HG03159 (cell line): ENCODE data around the gene NOL12.
"Not testable (repeated sequence)": the region's sequence is repeated elsewhere in the genome, so short reads cannot be mapped to it uniquely, and the experiment has no call there.

Experiments used
- ATAC-seq: cut with Tn5 transposase; IDR thresholded peaks from one replicate; pipeline ENCODE4 v1.9.1; 2021; ENCODE audit warnings: mild to moderate bottlenecking, moderate library complexity; ENCODE audit not compliant: unreplicated experiment

The NOL12 gene

GRCh38 chr22:37710675-37711074 lies 24.5 kb downstream of the NOL12 start:
- ATAC-seq = no peak

- no peak for ATAC-seq
These were observed 25.3 kb downstream of the NOL12 start for GRCh38 chr22:37711490-37711889.

GRCh38 chr22:37713761-37714160 lies 27.6 kb downstream of the NOL12 start:
- no peak for ATAC-seq

- ATAC-seq = no peak
These were observed 28.5 kb downstream of the NOL12 start for GRCh38 chr22:37714634-37715033.

- no peak for ATAC-seq
These were observed 29.6 kb downstream of the NOL12 start for GRCh38 chr22:37715760-37716159.

GRCh38 chr22:37716708-37717107 lies 30.6 kb downstream of the NOL12 start:
- ATAC-seq = no peak

GRCh38 chr22:37717235-37717634 lies 31.1 kb downstream of the NOL12 start:
- ATAC-seq = not testable (repeated sequence)

GRCh38 chr22:37717746-37718305 lies 31.7 kb downstream of the NOL12 start:
- not testable (repeated sequence) for ATAC-seq

GRCh38 chr22:37725551-37726240 lies 39.6 kb downstream of the NOL12 start:
- no peak for ATAC-seq

GRCh38 chr22:37726241-37726887 lies 40.2 kb downstream of the NOL12 start:
- no peak for ATAC-seq

GRCh38 chr22:37728620-37729019 lies 42.5 kb downstream of the NOL12 start:
- ATAC-seq = no peak

- no peak for ATAC-seq
These were observed 45.8 kb downstream of the NOL12 start for GRCh38 chr22:37731804-37732471.

GRCh38 chr22:37732699-37733607 lies 46.8 kb downstream of the NOL12 start:
- no peak for ATAC-seq

- no peak for ATAC-seq
These were observed 47.7 kb downstream of the NOL12 start for GRCh38 chr22:37733625-37734401.

GRCh38 chr22:37734402-37734700 lies 48.2 kb downstream of the NOL12 start:
- no peak for ATAC-seq

- ATAC-seq = no peak
These were observed 48.9 kb downstream of the NOL12 start for GRCh38 chr22:37734964-37735451.

- no peak for ATAC-seq
These were observed 52.9 kb downstream of the NOL12 start for GRCh38 chr22:37739035-37739434.

GRCh38 chr22:37739611-37740049 lies 53.5 kb downstream of the NOL12 start:
- ATAC-seq = no peak

- ATAC-seq = no peak
These were observed 54.5 kb downstream of the NOL12 start for GRCh38 chr22:37740455-37741311.
